ENCODE data around the gene DNAJC3. TPM values are rescaled to one million over a fixed set of nuclear protein-coding genes. Genes with fewer than 3 reads are reported as not detected.

DNAJC3 gene
- total and polyA plus RNA-seq, 4 donors, result 32.0 to 121 (median 37.1) TPM

GRCh38 chr13:95679722-95680121 lies 2.8 kb downstream of the DNAJC3 start:
- H3K4me3 ChIP-seq (ENCODE audit: low read depth in 1 of 3, low read length in 3 of 3), result no peak overlapping the region
- no peaks in the 10 kb centered on the region for H3K27me3 ChIP-seq (ENCODE audit: control insufficient read depth in 4 of 4, insufficient read depth in 4 of 4, low read length in 3 of 4)
- H3K27ac ChIP-seq (ENCODE audit: low read depth in 1 of 2, low read length in 2 of 2), result no peak overlapping the region
- H3K36me3 ChIP-seq (ENCODE audit: control insufficient read depth in 4 of 4, insufficient read depth in 3 of 4, low read depth in 1 of 4, low read length in 3 of 4), result no peaks in the 10 kb centered on the region
- peaks cover 3 to 27% (median 9%) of the 10 kb centered on the region in 4 donors for H3K4me1 ChIP-seq (ENCODE audit: control insufficient read depth in 4 of 4, insufficient read depth in 4 of 4, low read length in 3 of 4)
- no peaks in the 10 kb centered on the region for H3K9me3 ChIP-seq (ENCODE audit: control insufficient read depth in 4 of 4, low read length in 3 of 4)
- TF ChIP-seq FOXA1 (IDR thresholded peaks at IDR 0.05) (no peak), HNF4G (IDR thresholded peaks at IDR 0.05) (no peak), YY1 (IDR thresholded peaks at IDR 0.05) (no peak), CTCF (IDR thresholded peaks at IDR 0.05; ENCODE audit: low read depth, low read length, missing input control) (no peak), JUND (IDR thresholded peaks at IDR 0.05) (no peak), RAD21 (IDR thresholded peaks at IDR 0.05) (no peak), HNF4A (conservative IDR thresholded peaks at IDR 0.05) (no peak), FOXA2 (IDR thresholded peaks at IDR 0.05) (no peak), REST (IDR thresholded peaks at IDR 0.05) (no peak), TAF1 (conservative IDR thresholded peaks at IDR 0.05) (no peak), RXRA (IDR thresholded peaks at IDR 0.05) (no peak), GABPA (IDR thresholded peaks at IDR 0.05 in 1 of 2, conservative IDR thresholded peaks at IDR 0.05 in 1 of 2) (no peak), NR2F2 (IDR thresholded peaks at IDR 0.05) (no peak), ATF3 (IDR thresholded peaks at IDR 0.05) (no peak), SP1 (IDR thresholded peaks at IDR 0.05) (no peak), MAX (IDR thresholded peaks at IDR 0.05) (no peak), EGR1 (IDR thresholded peaks at IDR 0.05; ENCODE audit: low read depth in 2 of 2) (no peak), ZBTB33 (IDR thresholded peaks at IDR 0.05) (no peak)
- WGBS, result 47% methylated on average over 2 of the region's 2 CpGs
- H3K9ac ChIP-seq (ENCODE audit: low read depth in 1 of 2, low read length in 2 of 2), result no peak overlapping the region
- DNase-seq (ENCODE audit: low spot score), result no peak

Measured in liver (tissue), 9 donors.